ENCODE data around the gene ALK. TPM values are rescaled to one million over a fixed set of nuclear protein-coding genes. Genes with fewer than 3 reads are reported as not detected.

The ALK gene
- total RNA-seq, 1 donor from 2014 or later: not detected

GRCh38 chr2:29192526-29192925 lies 728.9 kb downstream of the ALK start:
- H3K9me3 ChIP-seq: no peaks in the 10 kb centered on the region
- no peak for DNase-seq (ENCODE audit: low spot score in 2 of 2)
- H3K27ac ChIP-seq: no peak overlapping the region
- TF ChIP-seq CTCF (IDR thresholded peaks at IDR 0.05): no peak
- no peaks in the 10 kb centered on the region for H3K27me3 ChIP-seq
- H3K4me1 ChIP-seq: no peaks in the 10 kb centered on the region
- H3K4me3 ChIP-seq: no peak overlapping the region
- intact Hi-C loops (cut with DNase I): loop anchor here (10.0 kb wide), 1 partner anchor 358 kb away; no protein-coding TSS in a partner anchor
- peaks cover 0 to 2% of the 10 kb centered on the region in 2 donors for H3K36me3 ChIP-seq

- intact Hi-C loops (cut with DNase I): loop anchor here (10.0 kb wide), 1 partner anchor 357 kb away; no protein-coding TSS in a partner anchor
- no peak for DNase-seq (ENCODE audit: low spot score in 2 of 2)
- peaks cover 0 to 2% of the 10 kb centered on the region in 2 donors for H3K36me3 ChIP-seq
- H3K4me3 ChIP-seq: no peak overlapping the region
- H3K4me1 ChIP-seq: no peaks in the 10 kb centered on the region
- no peak overlapping the region for H3K27ac ChIP-seq
- H3K9me3 ChIP-seq: no peaks in the 10 kb centered on the region
- TF ChIP-seq CTCF (IDR thresholded peaks at IDR 0.05): no peak
- H3K27me3 ChIP-seq: no peaks in the 10 kb centered on the region
Measured at GRCh38 chr2:29191817-29192216, 729.6 kb downstream of the ALK start.

- Histone ChIP-seq H3K4me3 (no peak overlapping the region), H3K27ac (no peak overlapping the region), H3K4me1 (no peaks in the 10 kb centered on the region), H3K27me3 (no peaks in the 10 kb centered on the region), H3K36me3 (peaks cover 0 to 2% of the 10 kb centered on the region in 2 donors), H3K9me3 (no peaks in the 10 kb centered on the region)
- TF ChIP-seq CTCF (IDR thresholded peaks at IDR 0.05): no peak
- DNase-seq (ENCODE audit: low spot score in 2 of 2): no peak
- intact Hi-C loops (cut with DNase I): no loop called here
Measured at GRCh38 chr2:29189052-29189451, 732.3 kb downstream of the ALK start.

- Histone ChIP-seq H3K27ac (no peak overlapping the region), H3K36me3 (peaks cover 0 to 2% of the 10 kb centered on the region in 2 donors), H3K27me3 (no peaks in the 10 kb centered on the region), H3K4me1 (no peaks in the 10 kb centered on the region), H3K9me3 (no peaks in the 10 kb centered on the region), H3K4me3 (no peak overlapping the region)
- intact Hi-C loops (cut with DNase I): no loop called here
- TF ChIP-seq CTCF (IDR thresholded peaks at IDR 0.05): no peak
- DNase-seq (ENCODE audit: low spot score in 2 of 2): no peak
Measured at GRCh38 chr2:29187926-29188325, 733.5 kb downstream of the ALK start.

GRCh38 chr2:29186817-29187216 lies 734.6 kb downstream of the ALK start:
- no peaks in the 10 kb centered on the region for H3K27me3 ChIP-seq
- DNase-seq (ENCODE audit: low spot score in 2 of 2): no peak
- H3K36me3 ChIP-seq: peaks cover 0 to 4% of the 10 kb centered on the region in 2 donors
- no peak overlapping the region for H3K27ac ChIP-seq
- H3K9me3 ChIP-seq: no peaks in the 10 kb centered on the region
- no peak for TF ChIP-seq CTCF (IDR thresholded peaks at IDR 0.05)
- no peaks in the 10 kb centered on the region for H3K4me1 ChIP-seq
- intact Hi-C loops (cut with DNase I): no loop called here
- H3K4me3 ChIP-seq: no peak overlapping the region

GRCh38 chr2:29184531-29184930 lies 736.9 kb downstream of the ALK start:
- no peak for DNase-seq (ENCODE audit: low spot score in 2 of 2)
- Histone ChIP-seq H3K27me3 (no peaks in the 10 kb centered on the region), H3K4me1 (no peaks in the 10 kb centered on the region), H3K36me3 (peaks cover 5 to 12% of the 10 kb centered on the region in 2 donors), H3K4me3 (no peak overlapping the region), H3K9me3 (no peaks in the 10 kb centered on the region), H3K27ac (no peak overlapping the region)
- TF ChIP-seq CTCF (IDR thresholded peaks at IDR 0.05): no peak
- intact Hi-C loops (cut with DNase I): no loop called here
